ENCODE measurements around the gene PHLDA2. TPM values are rescaled to one million over a fixed set of nuclear protein-coding genes. Genes with fewer than 3 reads are reported as not detected.
"Not testable (repeated sequence)": the region's sequence is repeated elsewhere in the genome, so short reads cannot be mapped to it uniquely, and the experiment has no call there.

PHLDA2 gene
- total RNA-seq, 1 donor from 2014 or later = 26.7 TPM

DNA sequence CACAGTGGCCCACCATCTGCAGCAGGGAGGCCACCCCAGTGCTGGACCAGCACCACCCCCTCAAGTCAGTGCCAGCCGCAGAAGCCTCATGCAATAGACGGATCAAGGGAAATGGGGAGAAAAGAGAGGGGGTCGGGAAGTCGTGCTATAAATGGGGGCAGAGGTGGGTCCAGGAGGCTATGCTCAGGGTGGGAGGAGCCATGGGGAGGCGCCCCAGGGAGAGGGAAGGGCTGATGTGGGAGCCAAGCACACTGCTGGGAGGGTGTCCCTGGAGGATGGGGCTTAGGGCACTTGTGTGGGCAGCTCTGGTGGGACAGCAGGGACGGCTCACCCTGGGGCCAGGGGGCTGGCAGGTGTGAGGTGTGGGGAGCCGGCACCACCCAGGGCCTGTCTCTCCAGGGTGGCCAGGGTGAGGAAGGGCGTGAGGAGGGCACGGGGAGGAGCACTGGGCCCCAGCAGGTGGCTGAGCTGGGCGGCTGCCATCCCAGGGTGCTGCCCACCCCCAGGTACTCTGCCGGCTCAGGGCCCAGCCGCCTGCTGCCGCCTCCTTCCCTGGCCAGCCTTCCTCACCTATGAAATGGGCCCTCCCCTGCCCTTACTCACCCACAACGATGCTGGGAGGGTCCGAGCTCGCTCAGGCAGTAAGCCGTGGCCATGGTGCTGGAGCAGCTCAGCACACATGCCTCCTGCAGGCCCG is 18.0 kb downstream of the PHLDA2 start:
- H3K27ac Mint-ChIP-seq = no peak overlapping the region

DNA sequence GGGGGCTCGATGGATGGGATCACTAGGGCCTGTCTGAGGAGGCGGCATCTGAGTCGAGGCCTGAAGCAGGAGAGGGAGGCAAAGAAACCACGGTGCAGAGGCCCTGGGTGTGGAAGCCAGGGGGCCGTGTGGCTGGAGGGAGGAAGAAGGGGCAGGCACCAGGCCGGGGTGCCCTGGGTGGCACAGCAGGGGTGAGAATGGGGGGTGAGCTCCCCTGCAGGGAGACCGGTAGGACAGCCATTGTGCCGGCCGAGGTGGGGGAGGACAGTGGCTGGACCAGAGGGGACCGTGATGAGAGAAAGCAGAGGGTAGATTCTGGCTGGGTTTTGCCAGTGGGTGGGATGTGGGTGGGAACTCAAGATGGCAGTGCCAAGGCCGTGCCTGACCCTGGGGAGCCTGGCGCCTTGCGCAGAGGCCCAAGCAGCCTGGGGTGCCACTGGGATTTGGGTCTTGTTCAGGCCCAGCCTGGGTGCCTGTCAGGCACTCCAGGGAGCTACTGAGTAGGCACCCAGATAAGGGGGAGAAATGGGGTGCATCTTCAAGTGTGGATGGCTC is 18.7 kb downstream of the PHLDA2 start:
- Mint-ChIP-seq H3K4me3 (no peak overlapping the region), H3K36me3 (ENCODE audit: low read depth) (no peaks in the 10 kb centered on the region), H3K27ac (no peak overlapping the region), H3K9me3 (no peaks in the 10 kb centered on the region), H3K4me1 (no peaks in the 10 kb centered on the region), H3K27me3 (no peaks in the 10 kb centered on the region)
- intact Hi-C loops (cut with micrococcal nuclease) = no loop called here
- no peak for DNase-seq

More for the DNA sequence above, 18.0 kb downstream of the PHLDA2 start:
- H3K27me3 Mint-ChIP-seq = no peaks in the 10 kb centered on the region
- intact Hi-C loops (cut with micrococcal nuclease) = no loop called here
- no peak for DNase-seq
- no peak overlapping the region for H3K4me3 Mint-ChIP-seq
- no peaks in the 10 kb centered on the region for H3K36me3 Mint-ChIP-seq (ENCODE audit: low read depth)
- no peaks in the 10 kb centered on the region for H3K9me3 Mint-ChIP-seq
- no peaks in the 10 kb centered on the region for H3K4me1 Mint-ChIP-seq

DNA sequence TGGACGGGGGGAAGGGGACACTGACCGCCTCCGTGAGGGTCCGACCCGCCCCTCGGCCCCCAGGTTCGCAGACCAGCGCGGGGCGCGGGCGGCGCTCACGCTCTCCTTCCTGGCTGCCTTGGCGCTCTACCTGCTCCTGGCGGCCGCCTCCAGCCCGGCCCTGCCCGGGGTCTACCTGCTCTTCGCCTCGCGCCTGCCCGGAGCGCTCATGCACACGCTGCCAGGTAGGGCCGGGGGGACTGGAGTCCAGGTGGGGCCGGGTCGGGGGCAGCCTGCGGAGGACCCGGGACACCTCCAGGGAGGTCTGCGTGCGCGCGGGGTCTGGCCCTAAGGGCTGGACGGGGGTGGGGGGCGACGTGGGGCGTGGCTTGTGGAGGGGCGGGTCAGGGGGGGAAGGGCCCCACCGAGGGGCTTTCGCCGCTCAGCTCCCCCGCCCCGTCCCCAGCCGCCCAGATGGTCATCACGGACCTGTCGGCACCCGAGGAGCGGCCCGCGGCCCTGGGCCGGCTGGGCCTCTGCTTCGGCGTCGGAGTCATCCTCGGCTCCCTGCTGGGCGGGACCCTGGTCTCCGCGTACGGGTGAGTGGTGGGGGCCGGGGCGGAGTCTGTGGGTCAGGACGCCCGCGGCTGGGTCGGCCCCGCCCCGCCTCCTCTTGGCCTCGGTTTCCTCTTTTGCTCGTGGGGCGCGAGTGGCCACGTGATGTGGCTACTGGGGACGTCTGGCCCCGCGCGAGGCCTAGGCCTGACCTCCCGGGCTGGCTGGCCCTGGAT is 19.9 kb downstream of the PHLDA2 start:
- no peaks in the 10 kb centered on the region for H3K27me3 Mint-ChIP-seq
- intact Hi-C loops (cut with micrococcal nuclease) = no loop called here

DNA sequence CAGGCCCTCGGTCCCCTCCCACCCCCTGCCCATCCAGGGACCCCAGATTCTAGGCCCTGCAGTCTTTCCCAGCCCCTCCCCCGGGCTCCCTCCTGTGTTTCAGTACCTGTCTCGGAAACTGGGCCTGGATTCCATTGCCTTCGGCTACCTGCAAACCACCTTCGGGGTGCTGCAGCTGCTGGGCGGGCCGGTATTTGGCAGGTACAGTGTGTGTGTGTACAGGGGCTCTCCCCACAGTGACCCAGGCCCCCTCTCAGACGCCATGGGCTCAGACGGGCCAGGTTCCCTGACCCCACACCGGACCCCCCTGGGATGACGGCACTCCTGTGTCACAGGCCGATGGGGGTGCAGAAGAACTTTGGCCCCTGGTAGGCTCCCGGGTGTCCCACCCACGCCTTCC is 21.1 kb downstream of the PHLDA2 start:
- H3K4me1 Mint-ChIP-seq = peaks cover 4% of the 10 kb centered on the region
- intact Hi-C loops (cut with micrococcal nuclease) = no loop called here
- H3K9me3 Mint-ChIP-seq = peaks cover 5% of the 10 kb centered on the region
- H3K27me3 Mint-ChIP-seq = no peaks in the 10 kb centered on the region
- H3K27ac Mint-ChIP-seq = no peak overlapping the region
- no peak overlapping the region for H3K4me3 Mint-ChIP-seq
- H3K36me3 Mint-ChIP-seq (ENCODE audit: low read depth) = peaks cover 8% of the 10 kb centered on the region
- DNase-seq = no peak

More for the DNA sequence above, 19.9 kb downstream of the PHLDA2 start:
- Mint-ChIP-seq H3K4me3 (no peak overlapping the region), H3K36me3 (ENCODE audit: low read depth) (peaks cover 8% of the 10 kb centered on the region), H3K9me3 (peaks cover 5% of the 10 kb centered on the region), H3K27ac (no peak overlapping the region), H3K4me1 (no peaks in the 10 kb centered on the region)
- no peak for DNase-seq

DNA sequence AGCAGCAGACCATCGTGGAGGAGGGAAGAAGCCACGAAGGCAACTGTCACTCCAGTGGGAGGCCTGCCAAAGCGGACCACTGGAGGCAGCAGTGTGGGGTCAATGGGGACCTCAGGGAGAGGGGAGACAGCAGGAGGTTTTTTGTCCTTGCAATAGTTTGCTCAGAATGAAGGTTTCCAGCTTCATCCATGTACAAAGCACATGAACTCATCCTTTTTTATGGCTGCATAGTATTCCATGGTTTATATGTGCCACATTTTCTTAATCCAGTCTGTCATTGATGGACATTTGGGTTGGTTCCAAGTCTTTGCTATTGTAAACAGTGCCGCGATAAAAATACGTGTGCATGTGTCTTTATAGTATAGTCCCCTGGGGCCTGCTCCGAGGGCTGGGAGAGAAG is 23.9 kb downstream of the PHLDA2 start:
- H3K27me3 Mint-ChIP-seq; H3K4me1 Mint-ChIP-seq; intact Hi-C loops (cut with micrococcal nuclease); H3K27ac Mint-ChIP-seq; H3K9me3 Mint-ChIP-seq; DNase-seq; H3K36me3 Mint-ChIP-seq (ENCODE audit: low read depth); H3K4me3 Mint-ChIP-seq: not testable (repeated sequence)

DNA sequence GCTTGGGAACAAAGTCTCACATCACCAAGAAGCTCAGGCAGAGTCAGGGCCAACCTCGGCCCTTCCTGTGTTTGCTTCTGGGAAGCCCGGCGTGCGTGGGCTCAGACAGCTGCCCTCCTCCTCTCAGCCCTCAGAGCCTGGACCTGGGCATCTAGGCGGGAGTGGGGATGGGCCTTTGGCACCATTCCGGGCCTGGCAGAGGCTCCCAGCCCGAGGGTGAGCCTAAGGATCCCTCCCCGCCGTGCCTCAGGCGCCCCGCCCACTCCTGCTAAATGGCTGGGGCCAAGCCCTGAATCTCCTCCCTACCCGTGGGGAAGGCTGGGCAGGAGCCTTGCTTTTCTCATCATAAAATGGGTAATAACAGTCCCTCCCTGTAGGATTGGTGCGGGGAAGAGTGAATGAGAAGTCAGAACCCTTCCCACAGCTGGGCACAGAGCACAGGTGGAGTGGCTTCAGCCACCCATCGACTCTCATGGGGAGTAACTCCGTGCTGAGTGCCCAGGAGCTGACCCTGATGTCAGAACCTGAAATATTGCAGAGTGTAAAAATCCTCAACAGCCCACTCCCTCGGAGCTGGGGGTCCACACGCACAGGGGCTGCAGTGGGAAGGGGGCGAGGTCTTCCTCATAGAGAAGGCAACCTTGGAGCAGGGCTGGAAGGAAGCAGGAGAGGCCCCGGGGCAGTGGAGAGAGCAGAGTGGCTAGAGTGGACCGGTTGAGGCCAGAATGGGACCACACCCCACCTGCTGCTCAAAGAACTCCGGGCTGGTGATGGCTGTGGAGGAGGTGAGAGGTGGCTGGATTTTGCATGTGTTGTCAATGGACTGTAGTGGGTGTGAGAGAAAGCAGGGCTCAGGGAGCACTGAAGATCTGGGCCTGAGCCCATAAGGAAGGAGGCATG is 24.8 kb downstream of the PHLDA2 start:
- Mint-ChIP-seq H3K36me3 (ENCODE audit: low read depth) (peaks cover 8% of the 10 kb centered on the region), H3K9me3 (peaks cover 5% of the 10 kb centered on the region), H3K27ac (no peak overlapping the region), H3K4me3 (peak overlapping the region; percentile 74), H3K4me1 (peaks cover 14% of the 10 kb centered on the region), H3K27me3 (no peaks in the 10 kb centered on the region)
- intact Hi-C loops (cut with micrococcal nuclease) = loop anchor here (5.0 kb wide), 1 partner anchor 518 kb away; no protein-coding TSS in a partner anchor
- DNase-seq = no peak

DNA sequence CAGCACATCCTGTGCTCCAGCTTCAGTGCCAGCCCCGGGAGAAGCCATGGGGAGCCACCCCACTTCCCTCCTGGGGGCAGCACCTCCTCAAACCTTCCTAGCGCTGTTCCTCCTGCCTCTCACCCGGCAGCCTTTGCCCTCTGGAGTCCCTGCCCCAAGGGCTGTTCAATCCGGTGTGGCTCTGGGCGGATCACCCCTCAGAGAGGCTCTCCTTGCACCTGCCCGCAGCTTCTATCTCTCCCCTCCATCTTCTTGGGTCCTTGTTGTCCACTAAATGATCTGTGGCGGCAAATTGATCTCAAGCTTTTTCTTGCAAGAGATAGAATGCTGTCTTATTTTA is 25.6 kb downstream of the PHLDA2 start:
- intact Hi-C loops (cut with micrococcal nuclease) = loop anchor here (5.0 kb wide), 1 partner anchor 519 kb away; no protein-coding TSS in a partner anchor
- peak overlapping the region; percentile 52 for H3K27ac Mint-ChIP-seq

DNA sequence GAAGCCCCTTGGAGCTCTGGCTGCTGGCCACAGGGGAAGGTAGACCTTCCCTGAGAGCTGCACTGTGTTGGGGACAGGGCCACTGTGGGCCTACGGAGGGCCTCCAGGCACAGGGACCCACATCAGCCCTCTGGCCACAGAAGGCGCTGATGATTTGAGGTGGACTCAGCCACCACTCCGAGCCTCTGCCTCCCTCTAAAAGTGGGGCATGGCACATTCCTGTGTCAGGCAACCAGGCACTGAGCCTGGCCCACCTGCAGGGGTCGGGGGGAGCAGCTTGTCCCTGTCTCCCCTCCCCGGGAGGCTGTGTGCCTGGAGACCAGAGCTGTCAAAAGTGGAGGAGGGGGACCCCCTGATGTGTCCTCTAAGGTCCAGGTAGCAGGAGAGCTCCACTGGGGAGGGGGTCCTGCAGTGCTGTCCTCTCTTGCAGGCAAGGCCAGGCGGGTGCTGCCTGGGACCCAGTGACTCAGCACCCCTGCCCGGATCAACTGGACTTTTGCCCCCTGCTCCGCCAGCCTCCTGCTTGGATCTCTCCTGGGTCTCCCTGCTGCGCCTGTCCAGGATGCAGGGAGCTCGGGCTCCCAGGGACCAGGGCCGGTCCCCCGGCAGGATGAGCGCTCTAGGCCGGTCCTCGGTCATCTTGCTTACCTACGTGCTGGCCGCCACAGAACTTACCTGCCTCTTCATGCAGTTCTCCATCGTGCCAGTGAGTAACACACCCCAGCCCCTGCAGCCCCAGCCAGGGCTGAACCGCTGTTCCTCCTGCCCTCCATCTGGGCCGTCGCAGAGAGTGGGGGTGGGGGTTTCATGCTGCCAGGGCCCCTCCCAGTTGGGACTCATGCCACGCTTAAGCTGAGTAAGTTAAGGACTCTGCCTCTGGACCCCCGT is 26.2 kb downstream of the PHLDA2 start:
- H3K36me3 Mint-ChIP-seq (ENCODE audit: low read depth) = peaks cover 8% of the 10 kb centered on the region
- H3K4me1 Mint-ChIP-seq = peaks cover 28% of the 10 kb centered on the region
- intact Hi-C loops (cut with micrococcal nuclease) = loop anchor here (5.0 kb wide), 1 partner anchor 519 kb away; no protein-coding TSS in a partner anchor

More for the DNA sequence above, 25.6 kb downstream of the PHLDA2 start:
- DNase-seq = no peak
- Mint-ChIP-seq H3K27me3 (no peaks in the 10 kb centered on the region), H3K36me3 (ENCODE audit: low read depth) (peaks cover 8% of the 10 kb centered on the region), H3K4me1 (peaks cover 21% of the 10 kb centered on the region), H3K9me3 (peaks cover 5% of the 10 kb centered on the region), H3K4me3 (peak overlapping the region; percentile 74)

DNA sequence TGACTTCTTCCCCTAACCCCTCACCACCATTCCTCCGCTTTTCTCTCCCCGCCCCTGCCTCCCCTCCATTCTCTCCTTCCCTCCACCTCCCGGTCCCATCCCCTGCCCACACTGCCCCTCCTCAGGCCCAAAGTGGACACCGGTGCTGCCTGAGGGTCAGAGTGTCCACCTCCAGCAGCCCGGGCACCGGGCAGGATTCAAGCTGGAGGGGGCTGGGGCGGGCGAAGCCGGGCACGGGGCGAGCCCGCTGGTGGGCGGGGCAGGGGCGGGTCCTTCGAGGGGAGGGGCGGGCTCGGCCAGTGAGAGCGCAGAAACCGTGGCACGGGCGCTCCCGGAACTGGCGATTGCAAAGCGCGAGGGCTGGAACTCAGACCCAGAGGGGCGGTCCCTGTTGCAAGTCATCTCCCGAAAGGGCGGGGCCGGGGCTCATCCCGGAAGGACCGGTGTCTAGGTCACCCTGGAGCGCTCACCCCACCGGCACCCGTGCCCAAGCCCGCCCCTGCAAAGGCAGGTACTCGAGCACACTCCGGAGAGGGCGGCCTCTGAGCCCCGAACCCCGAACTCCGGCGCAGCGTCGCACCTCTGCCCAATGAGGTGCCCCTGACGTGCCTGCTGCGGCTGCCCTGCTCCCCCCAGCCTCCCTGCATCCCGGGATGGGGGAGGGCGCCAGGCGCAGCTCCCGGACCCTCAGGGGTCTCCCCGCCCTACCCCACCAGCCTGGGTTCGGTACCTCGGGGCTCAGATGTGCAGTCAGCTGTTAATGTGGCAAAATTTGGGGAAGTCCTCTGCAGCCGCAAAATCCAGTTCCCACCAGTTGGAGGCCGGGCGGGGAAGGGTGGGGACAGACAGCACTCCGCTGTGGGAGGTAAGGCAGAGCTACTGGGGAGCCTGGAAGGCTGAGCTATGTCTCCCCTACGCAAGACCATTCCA is 27.1 kb downstream of the PHLDA2 start:
- intact Hi-C loops (cut with micrococcal nuclease) = loop anchor here (5.0 kb wide), 1 partner anchor 520 kb away; no protein-coding TSS in a partner anchor
- peaks cover 32% of the 10 kb centered on the region for H3K4me1 Mint-ChIP-seq
- H3K4me3 Mint-ChIP-seq = peak overlapping the region; percentile 80
- H3K9me3 Mint-ChIP-seq = peaks cover 5% of the 10 kb centered on the region
- H3K27ac Mint-ChIP-seq = peak overlapping the region; percentile 72
- H3K27me3 Mint-ChIP-seq = no peaks in the 10 kb centered on the region
- DNase-seq = peak; percentile 98
- H3K36me3 Mint-ChIP-seq (ENCODE audit: low read depth) = peaks cover 8% of the 10 kb centered on the region

More for the DNA sequence above, 26.2 kb downstream of the PHLDA2 start:
- peaks cover 5% of the 10 kb centered on the region for H3K9me3 Mint-ChIP-seq
- no peaks in the 10 kb centered on the region for H3K27me3 Mint-ChIP-seq
- DNase-seq = no peak
- peak overlapping the region; percentile 80 for H3K4me3 Mint-ChIP-seq
- H3K27ac Mint-ChIP-seq = peak overlapping the region; percentile 52

DNA sequence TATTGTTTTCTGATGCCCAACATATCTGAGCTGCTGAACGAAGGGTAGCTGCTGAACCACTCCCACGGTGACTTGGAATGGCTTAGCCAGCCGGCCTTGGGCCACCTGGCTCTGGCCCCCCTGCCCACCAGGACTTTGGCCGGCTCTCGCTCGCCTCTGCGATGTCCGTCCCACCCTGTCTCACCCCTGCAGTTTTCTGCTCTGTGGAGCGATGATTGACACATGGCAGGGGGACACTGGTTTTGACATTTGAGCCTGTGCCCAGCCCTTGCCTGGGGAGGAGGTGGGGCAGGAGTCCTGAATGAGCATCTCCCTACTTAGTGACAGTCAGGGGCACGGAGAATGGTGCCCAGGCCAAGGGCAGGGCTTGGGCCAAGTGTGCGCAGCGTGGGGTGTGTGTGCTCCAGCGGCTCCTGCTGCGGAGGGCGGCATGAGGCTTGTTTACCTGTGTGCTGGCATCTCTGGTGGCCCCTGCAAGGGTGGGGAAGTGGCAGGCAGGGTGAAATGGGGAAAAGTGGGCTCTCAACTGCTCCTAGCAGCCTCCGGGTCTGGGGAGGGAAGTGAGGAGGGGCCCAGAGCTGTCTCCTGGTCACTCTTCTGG is 27.9 kb downstream of the PHLDA2 start:
- no peak for DNase-seq
- H3K4me3 Mint-ChIP-seq = peak overlapping the region; percentile 80
- peaks cover 8% of the 10 kb centered on the region for H3K36me3 Mint-ChIP-seq (ENCODE audit: low read depth)
- peak overlapping the region; percentile 51 for H3K27ac Mint-ChIP-seq
- peaks cover 32% of the 10 kb centered on the region for H3K4me1 Mint-ChIP-seq
- peaks cover 5% of the 10 kb centered on the region for H3K9me3 Mint-ChIP-seq
- intact Hi-C loops (cut with micrococcal nuclease) = loop anchor here (5.0 kb wide), 1 partner anchor 521 kb away; no protein-coding TSS in a partner anchor
- no peaks in the 10 kb centered on the region for H3K27me3 Mint-ChIP-seq

DNA sequence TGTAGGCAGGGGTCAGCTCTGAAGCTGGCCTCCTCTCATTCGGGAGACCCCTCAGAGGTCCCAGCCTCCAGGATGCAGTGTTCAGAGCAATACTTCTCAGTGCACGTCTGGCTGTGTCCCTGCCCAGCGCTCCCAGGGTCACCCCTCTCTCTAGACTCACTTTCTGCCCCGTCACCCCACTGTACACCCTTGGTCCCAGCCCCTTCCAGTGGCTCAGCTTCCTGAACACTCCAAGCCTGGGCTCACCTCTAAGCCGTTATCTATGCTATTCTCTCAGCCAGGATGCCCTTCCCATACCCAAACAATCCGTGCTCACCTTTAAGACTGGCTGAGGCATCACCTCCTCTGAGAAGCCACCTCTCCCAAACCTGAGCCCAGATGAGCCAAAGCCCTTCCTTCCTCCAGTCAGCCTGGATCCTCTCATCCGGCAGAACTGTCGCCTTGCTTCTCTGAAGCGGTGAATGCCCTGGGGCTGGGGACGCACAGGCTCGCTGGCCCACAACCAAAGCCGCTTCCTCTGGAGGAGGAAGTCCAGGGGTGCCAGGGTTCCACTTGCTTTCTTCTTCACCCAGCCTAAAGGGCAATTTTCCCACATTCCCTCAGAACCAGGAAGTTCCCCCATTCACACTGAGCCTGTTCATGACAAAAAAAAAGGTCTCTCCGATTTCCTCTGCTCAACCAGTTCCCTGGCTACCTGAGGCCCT is 30.0 kb downstream of the PHLDA2 start:
- Mint-ChIP-seq H3K27ac (peak overlapping the region; percentile 34), H3K9me3 (no peaks in the 10 kb centered on the region), H3K4me1 (peaks cover 32% of the 10 kb centered on the region), H3K4me3 (peak overlapping the region; percentile 87), H3K27me3 (no peaks in the 10 kb centered on the region), H3K36me3 (ENCODE audit: low read depth) (no peaks in the 10 kb centered on the region)
- intact Hi-C loops (cut with micrococcal nuclease) = no loop called here
- DNase-seq = no peak
